GM10266 (cell line): ENCODE data around the gene GPC3.
"Not testable (repeated sequence)": the region's sequence is repeated elsewhere in the genome, so short reads cannot be mapped to it uniquely, and the experiment has no call there.

Experiments used
- DNase-seq: peaks from one replicate; pipeline ENCODE4 v3.0.0; 2012; ENCODE audit errors: extremely low spot score
- TF ChIP-seq, protein P1 (sequence below): IDR thresholded peaks from 2 replicates; pipeline ENCODE4 v1.5.1; 2012; ENCODE audit warnings: mild to moderate bottlenecking, low read depth; ENCODE audit not compliant: control insufficient read depth, insufficient read depth; ENCODE audit errors: missing control alignments

Gene GPC3

DNA sequence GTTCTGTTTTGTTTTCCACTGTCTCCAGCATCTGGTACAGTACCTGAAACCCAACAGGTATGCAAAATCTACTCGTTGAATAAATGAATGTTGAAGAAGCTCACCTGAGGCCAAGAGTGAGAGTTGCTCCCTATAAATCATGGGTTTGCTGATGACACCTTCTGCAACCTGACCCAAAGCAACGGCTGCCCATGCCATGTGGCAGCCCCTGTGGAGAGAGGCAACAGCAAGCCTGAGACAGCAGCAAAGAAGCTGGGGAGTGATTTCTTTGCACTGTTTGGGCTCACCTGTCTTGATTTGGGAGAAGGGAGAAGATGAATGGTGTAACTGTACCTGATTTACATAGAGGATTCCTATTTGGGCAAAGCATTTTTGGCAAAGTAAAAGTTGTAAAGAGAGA, 450.3 kb downstream of the GPC3 start:
- DNase-seq: no peak
- TF ChIP-seq, protein P1, sequence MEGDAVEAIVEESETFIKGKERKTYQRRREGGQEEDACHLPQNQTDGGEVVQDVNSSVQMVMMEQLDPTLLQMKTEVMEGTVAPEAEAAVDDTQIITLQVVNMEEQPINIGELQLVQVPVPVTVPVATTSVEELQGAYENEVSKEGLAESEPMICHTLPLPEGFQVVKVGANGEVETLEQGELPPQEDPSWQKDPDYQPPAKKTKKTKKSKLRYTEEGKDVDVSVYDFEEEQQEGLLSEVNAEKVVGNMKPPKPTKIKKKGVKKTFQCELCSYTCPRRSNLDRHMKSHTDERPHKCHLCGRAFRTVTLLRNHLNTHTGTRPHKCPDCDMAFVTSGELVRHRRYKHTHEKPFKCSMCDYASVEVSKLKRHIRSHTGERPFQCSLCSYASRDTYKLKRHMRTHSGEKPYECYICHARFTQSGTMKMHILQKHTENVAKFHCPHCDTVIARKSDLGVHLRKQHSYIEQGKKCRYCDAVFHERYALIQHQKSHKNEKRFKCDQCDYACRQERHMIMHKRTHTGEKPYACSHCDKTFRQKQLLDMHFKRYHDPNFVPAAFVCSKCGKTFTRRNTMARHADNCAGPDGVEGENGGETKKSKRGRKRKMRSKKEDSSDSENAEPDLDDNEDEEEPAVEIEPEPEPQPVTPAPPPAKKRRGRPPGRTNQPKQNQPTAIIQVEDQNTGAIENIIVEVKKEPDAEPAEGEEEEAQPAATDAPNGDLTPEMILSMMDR: no peak

DNA sequence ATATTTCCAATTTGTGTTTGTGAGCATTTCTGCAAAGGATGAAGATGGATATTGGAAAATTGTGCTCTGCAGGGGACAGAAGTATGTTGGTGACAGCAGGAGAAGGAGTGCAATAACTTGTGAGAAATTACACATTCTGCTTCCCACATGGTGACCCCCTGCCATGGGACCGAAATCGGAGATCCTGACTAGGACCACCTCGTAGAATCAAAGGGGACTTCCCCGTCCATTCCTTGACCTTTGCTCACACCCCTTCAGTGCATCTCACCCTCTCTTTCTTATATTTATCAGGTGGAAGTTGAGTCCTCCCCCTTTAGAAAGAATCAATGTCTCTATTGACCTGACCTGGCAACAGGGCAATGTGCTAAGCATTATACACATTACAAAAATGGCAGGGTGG, 451.2 kb downstream of the GPC3 start:
- TF ChIP-seq, protein P1: no peak
- DNase-seq: no peak

DNA sequence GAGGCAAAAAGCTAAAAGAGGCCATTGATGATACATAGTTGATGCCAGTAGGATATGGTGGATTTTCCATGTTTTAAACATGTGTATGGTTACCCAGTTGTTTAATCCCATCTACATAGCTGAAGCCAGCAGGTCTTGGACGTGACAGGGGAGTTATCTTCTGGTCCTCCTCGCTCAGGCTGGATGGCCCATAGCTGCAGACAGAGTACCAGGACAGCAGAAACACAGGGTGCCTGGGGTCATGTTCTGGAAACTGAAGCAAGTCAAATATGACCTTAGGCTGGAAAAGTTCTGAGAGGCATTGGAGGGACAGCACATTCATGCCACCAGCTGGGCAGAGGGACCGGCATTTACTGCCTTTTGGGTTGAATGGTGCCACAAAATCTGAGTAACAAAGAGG, 452.1 kb downstream of the GPC3 start:
- no peak for DNase-seq
- TF ChIP-seq, protein P1: no peak

DNA sequence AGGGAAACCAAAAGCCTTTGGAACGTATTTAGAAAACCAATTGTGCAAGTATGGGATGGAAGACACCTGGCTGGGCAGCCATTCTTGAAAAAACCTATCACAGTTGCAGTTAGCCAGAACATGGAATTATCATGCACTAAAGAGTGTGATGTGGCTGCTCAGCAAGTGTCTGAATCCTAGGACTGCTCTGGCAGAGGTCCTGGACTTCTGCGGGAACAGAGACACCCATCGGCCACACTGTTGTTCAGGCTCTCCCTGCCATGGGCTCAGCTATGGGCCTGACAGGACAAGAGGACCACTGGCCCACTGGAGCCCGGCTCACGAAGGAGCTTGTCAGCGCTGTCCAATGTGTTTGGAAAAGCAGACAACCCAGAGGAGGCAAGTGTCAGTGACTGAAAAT, 454.4 kb downstream of the GPC3 start:
- DNase-seq: no peak
- TF ChIP-seq, protein P1: no peak

DNA sequence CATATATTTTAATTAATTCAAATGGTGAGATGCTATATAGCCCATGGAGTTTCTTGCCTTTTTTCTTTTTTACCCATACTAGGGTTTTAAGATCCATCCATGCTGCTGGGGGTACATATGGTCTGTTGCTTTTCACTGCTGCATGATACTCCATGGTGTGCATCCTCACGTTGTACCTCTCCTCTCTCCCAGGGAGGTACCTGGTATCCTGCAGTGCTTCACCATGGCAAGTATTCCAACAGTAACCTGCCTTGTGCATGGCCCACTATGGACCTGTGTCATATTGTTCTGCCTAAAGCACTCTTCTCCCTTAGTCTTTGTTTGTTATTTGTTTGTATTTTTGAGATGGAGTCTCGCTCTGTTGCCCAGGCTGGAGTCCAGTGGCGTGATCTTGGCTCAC, 455.8 kb downstream of the GPC3 start:
- TF ChIP-seq, protein P1: no peak
- DNase-seq: no peak

DNA sequence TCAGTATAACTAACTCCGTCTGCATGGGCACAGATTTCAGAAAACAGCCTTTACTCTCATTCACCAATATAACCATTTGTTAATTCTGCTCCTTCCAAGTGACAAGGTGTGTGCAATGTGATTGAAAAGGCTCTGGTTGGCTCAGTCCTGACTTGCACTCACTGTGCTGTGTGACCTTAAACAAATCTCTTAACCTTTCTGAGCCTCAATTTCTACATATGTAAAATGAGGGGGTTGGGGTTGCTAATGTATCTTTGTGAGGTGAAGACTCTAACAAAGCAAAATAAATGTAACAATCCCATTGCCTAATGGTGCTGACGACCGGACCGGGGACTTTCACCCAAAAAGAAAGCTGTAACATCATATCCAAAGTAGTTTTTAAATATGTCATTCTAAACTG, 457.6 kb downstream of the GPC3 start:
- DNase-seq: no peak
- TF ChIP-seq, protein P1: no peak

DNA sequence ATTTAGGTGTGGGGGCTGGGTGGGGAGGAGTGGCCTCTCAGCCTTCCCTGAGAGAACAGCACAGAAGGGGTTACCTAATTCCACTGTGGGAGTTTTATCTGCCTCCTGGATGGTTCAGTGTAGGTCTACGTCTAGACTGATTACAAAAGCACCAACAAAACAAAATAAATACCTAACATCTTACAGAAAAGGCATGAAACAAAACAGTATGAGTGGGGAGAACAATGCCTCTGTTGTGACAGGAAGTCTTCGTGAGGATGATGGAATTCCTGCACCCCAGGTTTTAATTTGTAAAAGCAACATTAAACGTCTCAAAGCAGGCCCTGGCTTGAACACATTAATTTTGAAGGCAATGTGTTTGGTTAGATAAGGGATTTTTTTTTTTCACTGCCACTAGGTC, 458.0 kb downstream of the GPC3 start:
- TF ChIP-seq, protein P1: no peak
- DNase-seq: no peak

DNA sequence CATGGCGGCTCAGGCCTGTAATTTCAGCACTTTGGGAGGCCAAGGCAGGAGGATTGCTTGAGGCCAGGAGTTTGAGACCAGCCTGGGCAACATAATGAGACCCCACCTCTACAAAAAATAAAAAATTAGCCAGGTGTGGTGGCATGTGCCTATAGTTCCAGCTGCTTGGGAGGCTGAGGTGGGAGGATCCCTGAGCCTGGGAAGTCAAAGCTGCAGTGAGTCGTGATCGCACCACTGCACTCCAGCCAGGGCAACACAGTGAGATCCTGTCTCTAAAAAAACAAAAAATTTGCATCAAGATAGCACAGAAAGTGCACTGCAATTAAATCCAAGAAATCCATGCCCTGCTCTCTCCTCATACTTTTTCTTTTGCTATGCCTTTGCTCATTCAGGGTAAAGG, 458.6 kb downstream of the GPC3 start:
- DNase-seq: not testable (repeated sequence)
